ENCODE measurements around the gene FBXO42. TPM values are rescaled to one million over a fixed set of nuclear protein-coding genes. Genes with fewer than 3 reads are reported as not detected.

Gene FBXO42
- total and polyA plus RNA-seq, 9 of the 15 experiments (the other 6 are each of a cell fraction or from before 2014, with no cell fraction given), result 7.2 to 24.8 (median 17.4) TPM

- Histone ChIP-seq H3K4me1 (replicated peaks in 1 of 2; ENCODE audit: control insufficient read depth in 2 of 2, insufficient read depth in 2 of 2, low read length in 2 of 2) (peaks cover 22 to 24% of the 10 kb centered on the region in 2 experiments), H3K9ac (ENCODE audit: insufficient read depth in 1 of 2, low read depth in 2 of 2, low read length in 2 of 2) (no peak overlapping the region; a peak in 1 of 4 replicates), H3K36me3 (ENCODE audit: control insufficient read depth, insufficient read depth, low read length) (peaks cover 26% of the 10 kb centered on the region; the same call in 2 of the 3 replicates), H3K79me2 (ENCODE audit: control insufficient read depth, insufficient read depth, low read length) (peaks cover 99% of the 10 kb centered on the region), H3K4me3 (no peak overlapping the region), H2AFZ (ENCODE audit: low read depth, low read length) (no peak overlapping the region), H3K4me2 (ENCODE audit: insufficient read depth, low read length) (no peak overlapping the region), H3K9me3 (replicated peaks; ENCODE audit: control insufficient read depth, insufficient read depth, low read depth, low read length) (no peaks in the 10 kb centered on the region), H3K27me3 (ENCODE audit: control insufficient read depth in 2 of 2, insufficient read depth in 2 of 2, low read length in 2 of 2) (no peaks in the 10 kb centered on the region), H3K27ac (ENCODE audit: extremely low read depth, low read depth, low read length) (no peak overlapping the region), H3K9me1 (ENCODE audit: control insufficient read depth, insufficient read depth, low read length) (peaks cover 3% of the 10 kb centered on the region), H4K20me1 (replicated peaks; ENCODE audit: control insufficient read depth, insufficient read depth, low read length) (peaks cover 43% of the 10 kb centered on the region)
- in situ Hi-C loops (cut with MboI) (no loop called here), intact Hi-C loops (cut with micrococcal nuclease) (no loop called here)
- CTCF ChIA-PET (ENCODE audit: low intra/inter-chr PET ratio), result no interaction called here
- ATAC-seq, result peak; percentile 19; the same call in 1 of the 3 replicates
- no peak for FAIRE-seq
- peak in 1 of 4 experiments; percentile 8 for DNase-seq (ENCODE audit: extremely low read depth in 1 of 4, low spot score in 3 of 4)
- TF ChIP-seq MBD2 (IDR thresholded peaks at IDR 0.05; ENCODE audit: borderline replicate concordance, low read depth), result 0 out of 2 replicates have a peak, but pooled peaks have one; percentile 14
- no peak for TF ChIP-seq PYGO2 (tag; IDR thresholded peaks at IDR 0.05)
- TF ChIP-seq SNIP1 (IDR thresholded peaks at IDR 0.05; ENCODE audit: low read depth), result no peak
- BruUV-seq (replicated peaks), result no TSS peak
- 51% methylated on average over 7 of the region's 7 CpGs for WGBS (ENCODE audit: insufficient coverage, low coverage, missing lambda C conversion rate)
- POLR2A ChIA-PET, result interaction anchor here (0.6 to 3.9 kb wide), 6 partner anchors 9 to 276 kb away, joined by 3 to 18 read pairs (median 3); partner anchors contain the start of gene SZRD1
Measured at GRCh38 chr1:16378443-16378842, 26.2 kb upstream of the FBXO42 start.

DNA sequence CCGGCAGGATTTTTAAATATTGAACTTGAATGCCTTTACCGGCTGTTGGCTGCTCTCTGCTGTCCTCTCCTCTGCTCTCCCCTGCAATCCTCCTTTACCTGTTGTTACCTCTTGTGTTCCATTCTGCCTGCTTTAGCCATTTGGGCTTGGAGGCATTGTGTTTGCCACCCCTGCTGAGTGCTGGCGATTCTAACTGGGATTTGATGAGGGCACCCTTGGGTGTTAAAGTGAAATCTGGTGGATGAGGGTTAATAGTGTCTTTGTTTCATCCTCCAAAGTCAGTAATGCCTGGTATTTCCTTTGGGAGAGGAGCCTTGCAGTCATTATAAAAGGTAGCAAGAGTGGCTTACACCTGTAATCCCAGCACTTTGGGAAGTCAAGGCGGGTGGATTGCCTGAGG is 24.7 kb upstream of the FBXO42 start:
- WGBS (ENCODE audit: insufficient coverage, low coverage, missing lambda C conversion rate), result 76% methylated on average over 4 of the region's 4 CpGs
- no peaks in the 10 kb centered on the region for H3K9me3 ChIP-seq (replicated peaks; ENCODE audit: control insufficient read depth, insufficient read depth, low read depth, low read length)
- no peak overlapping the region for H3K4me2 ChIP-seq (ENCODE audit: insufficient read depth, low read length)
- FAIRE-seq, result no peak
- H3K36me3 ChIP-seq (ENCODE audit: control insufficient read depth, insufficient read depth, low read length), result peaks cover 33% of the 10 kb centered on the region; the same call in 2 of the 3 replicates
- ChIA-PET CTCF (ENCODE audit: low intra/inter-chr PET ratio) (no interaction called here), POLR2A (interaction anchor here (1.1 to 4.1 kb wide), 4 partner anchors 8 to 23 kb away, joined by 4 to 18 read pairs (median 10); partner anchors contain the start of gene SZRD1)
- peaks cover 3% of the 10 kb centered on the region for H3K9me1 ChIP-seq (ENCODE audit: control insufficient read depth, insufficient read depth, low read length)
- ATAC-seq, result no peak
- peak overlapping the region in 1 of 2 experiments; percentile 60; a peak in 1 of 4 replicates for H3K9ac ChIP-seq (ENCODE audit: insufficient read depth in 1 of 2, low read depth in 2 of 2, low read length in 2 of 2)
- BruUV-seq (replicated peaks), result no TSS peak
- peaks cover 46% of the 10 kb centered on the region for H4K20me1 ChIP-seq (replicated peaks; ENCODE audit: control insufficient read depth, insufficient read depth, low read length)
- H3K4me1 ChIP-seq (replicated peaks in 1 of 2; ENCODE audit: control insufficient read depth in 2 of 2, insufficient read depth in 2 of 2, low read length in 2 of 2), result peaks cover 22 to 24% of the 10 kb centered on the region in 2 experiments
- peaks cover 97% of the 10 kb centered on the region for H3K79me2 ChIP-seq (ENCODE audit: control insufficient read depth, insufficient read depth, low read length)
- no peaks in the 10 kb centered on the region for H3K27me3 ChIP-seq (ENCODE audit: control insufficient read depth in 2 of 2, insufficient read depth in 2 of 2, low read length in 2 of 2)
- no peak overlapping the region for H3K4me3 ChIP-seq
- in situ Hi-C loops (cut with MboI) (no loop called here), intact Hi-C loops (cut with micrococcal nuclease) (no loop called here)
- no peak overlapping the region for H2AFZ ChIP-seq (ENCODE audit: low read depth, low read length)
- no peak overlapping the region for H3K27ac ChIP-seq (ENCODE audit: extremely low read depth, low read depth, low read length)
- DNase-seq (ENCODE audit: extremely low read depth in 1 of 4, low spot score in 3 of 4), result peak in 1 of 4 experiments; percentile 2
- TF ChIP-seq, protein P1, sequence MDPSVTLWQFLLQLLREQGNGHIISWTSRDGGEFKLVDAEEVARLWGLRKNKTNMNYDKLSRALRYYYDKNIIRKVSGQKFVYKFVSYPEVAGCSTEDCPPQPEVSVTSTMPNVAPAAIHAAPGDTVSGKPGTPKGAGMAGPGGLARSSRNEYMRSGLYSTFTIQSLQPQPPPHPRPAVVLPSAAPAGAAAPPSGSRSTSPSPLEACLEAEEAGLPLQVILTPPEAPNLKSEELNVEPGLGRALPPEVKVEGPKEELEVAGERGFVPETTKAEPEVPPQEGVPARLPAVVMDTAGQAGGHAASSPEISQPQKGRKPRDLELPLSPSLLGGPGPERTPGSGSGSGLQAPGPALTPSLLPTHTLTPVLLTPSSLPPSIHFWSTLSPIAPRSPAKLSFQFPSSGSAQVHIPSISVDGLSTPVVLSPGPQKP (CRISPR knock-in tag; IDR thresholded peaks at IDR 0.05), result no peak
- TF ChIP-seq ZNF57 (CRISPR knock-in tag; IDR thresholded peaks at IDR 0.05), result no peak
- TF ChIP-seq, protein P2, sequence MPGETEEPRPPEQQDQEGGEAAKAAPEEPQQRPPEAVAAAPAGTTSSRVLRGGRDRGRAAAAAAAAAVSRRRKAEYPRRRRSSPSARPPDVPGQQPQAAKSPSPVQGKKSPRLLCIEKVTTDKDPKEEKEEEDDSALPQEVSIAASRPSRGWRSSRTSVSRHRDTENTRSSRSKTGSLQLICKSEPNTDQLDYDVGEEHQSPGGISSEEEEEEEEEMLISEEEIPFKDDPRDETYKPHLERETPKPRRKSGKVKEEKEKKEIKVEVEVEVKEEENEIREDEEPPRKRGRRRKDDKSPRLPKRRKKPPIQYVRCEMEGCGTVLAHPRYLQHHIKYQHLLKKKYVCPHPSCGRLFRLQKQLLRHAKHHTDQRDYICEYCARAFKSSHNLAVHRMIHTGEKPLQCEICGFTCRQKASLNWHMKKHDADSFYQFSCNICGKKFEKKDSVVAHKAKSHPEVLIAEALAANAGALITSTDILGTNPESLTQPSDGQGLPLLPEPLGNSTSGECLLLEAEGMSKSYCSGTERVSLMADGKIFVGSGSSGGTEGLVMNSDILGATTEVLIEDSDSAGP (CRISPR knock-in tag; IDR thresholded peaks at IDR 0.05), result no peak
- TF ChIP-seq ZNF561 (CRISPR knock-in tag; conservative IDR thresholded peaks at IDR 0.05), result no peak
- no peak for TF ChIP-seq XRCC4 (IDR thresholded peaks at IDR 0.05; ENCODE audit: extremely low read depth, insufficient read depth, insufficient read length)
- TF ChIP-seq TOE1 (IDR thresholded peaks at IDR 0.05; ENCODE audit: borderline replicate concordance), result no peak
- TF ChIP-seq TOE1 (CRISPR knock-in tag; IDR thresholded peaks at IDR 0.05; ENCODE audit: borderline replicate concordance, low read depth), result no peak
- TF ChIP-seq ZNF197 (CRISPR knock-in tag; IDR thresholded peaks at IDR 0.05; ENCODE audit: low read depth), result no peak
- TF ChIP-seq BRD9 (IDR thresholded peaks at IDR 0.05; ENCODE audit: low read depth, partially characterized antibody), result no peak
- TF ChIP-seq, protein P3, sequence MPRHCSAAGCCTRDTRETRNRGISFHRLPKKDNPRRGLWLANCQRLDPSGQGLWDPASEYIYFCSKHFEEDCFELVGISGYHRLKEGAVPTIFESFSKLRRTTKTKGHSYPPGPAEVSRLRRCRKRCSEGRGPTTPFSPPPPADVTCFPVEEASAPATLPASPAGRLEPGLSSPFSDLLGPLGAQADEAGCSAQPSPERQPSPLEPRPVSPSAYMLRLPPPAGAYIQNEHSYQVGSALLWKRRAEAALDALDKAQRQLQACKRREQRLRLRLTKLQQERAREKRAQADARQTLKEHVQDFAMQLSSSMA (CRISPR knock-in tag; IDR thresholded peaks at IDR 0.05), result no peak

Data from K562 (cell line).